ENCODE measurements around the gene PNPLA1.

The PNPLA1 gene

DNA sequence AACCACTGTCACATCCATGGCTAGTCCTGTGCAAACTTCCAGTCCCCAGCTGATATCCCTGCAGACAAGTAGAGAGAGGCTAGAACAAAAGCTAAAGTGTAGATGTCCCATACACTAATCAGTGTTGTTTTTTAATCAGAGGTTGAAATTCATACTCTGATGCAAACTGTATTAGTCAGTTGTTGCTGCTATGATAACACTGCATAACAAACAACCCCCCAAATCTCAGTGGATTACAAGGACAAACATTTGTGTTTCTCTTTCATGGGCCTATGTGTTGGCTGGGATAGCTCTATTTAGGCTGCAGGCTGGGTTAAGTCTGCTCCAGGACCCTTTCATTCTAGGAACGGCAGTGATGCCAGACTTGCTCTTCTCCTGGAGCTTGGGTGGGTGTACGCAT, 40.0 kb downstream of the PNPLA1 start:
- Histone ChIP-seq H3K4me3 (no peak overlapping the region), H3K27ac (no peak overlapping the region)

DNA sequence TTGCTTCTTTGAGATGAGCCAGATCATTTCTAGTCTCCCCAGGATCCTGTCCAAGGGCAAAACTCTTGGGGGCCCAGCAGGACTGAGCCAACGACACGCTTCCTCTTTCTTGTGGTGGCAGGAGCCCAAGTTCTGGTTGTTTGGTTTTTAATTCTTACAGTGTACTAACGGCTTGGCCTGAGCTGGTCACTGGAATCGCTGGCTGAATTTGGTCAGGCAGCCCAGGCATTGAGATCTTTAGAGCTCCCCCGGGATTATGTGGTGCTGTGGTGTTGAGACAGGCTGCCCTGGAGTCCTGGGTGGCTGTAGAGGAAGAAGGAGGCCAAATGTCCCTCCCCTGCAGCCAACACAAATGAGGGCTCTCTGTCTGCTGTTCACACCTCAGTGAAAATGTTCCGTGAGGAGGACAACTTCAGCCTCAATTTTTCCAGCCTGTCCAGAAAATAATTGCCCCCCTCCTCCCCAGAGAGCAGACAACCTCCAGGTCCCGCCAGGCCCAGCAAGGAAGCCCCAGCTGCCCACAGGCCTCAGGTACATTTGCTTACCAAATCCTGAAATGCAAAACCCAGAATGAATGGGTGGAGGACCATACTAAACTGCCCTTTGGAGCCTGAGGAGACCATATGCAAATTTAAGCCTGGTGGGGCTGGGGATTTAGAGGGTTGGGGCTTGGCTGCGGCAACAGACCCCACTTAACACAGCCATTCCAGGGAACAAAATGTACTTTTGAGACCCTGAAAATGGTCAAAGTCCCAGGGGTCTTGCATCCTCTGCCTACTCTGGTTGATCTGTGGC, 43.2 kb downstream of the PNPLA1 start:
- Histone ChIP-seq H3K27ac (no peak overlapping the region), H3K4me3 (no peak overlapping the region)

DNA sequence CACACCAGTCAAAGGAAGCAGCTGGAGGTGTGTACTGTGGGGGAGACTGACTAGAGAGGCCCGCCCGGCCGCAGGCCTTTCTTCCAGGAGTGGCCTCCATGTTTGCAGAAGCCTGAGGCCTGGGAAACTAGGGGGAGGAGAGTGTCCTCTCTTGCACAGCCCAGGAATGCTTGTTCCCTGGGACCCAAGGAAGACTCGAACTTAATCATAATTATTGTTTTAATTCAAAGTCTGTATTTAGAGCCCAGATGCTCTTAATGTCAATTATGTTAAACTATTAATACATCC, 43.7 kb downstream of the PNPLA1 start:
- no peak overlapping the region for H3K4me3 ChIP-seq
- H3K27ac ChIP-seq, result no peak overlapping the region

DNA sequence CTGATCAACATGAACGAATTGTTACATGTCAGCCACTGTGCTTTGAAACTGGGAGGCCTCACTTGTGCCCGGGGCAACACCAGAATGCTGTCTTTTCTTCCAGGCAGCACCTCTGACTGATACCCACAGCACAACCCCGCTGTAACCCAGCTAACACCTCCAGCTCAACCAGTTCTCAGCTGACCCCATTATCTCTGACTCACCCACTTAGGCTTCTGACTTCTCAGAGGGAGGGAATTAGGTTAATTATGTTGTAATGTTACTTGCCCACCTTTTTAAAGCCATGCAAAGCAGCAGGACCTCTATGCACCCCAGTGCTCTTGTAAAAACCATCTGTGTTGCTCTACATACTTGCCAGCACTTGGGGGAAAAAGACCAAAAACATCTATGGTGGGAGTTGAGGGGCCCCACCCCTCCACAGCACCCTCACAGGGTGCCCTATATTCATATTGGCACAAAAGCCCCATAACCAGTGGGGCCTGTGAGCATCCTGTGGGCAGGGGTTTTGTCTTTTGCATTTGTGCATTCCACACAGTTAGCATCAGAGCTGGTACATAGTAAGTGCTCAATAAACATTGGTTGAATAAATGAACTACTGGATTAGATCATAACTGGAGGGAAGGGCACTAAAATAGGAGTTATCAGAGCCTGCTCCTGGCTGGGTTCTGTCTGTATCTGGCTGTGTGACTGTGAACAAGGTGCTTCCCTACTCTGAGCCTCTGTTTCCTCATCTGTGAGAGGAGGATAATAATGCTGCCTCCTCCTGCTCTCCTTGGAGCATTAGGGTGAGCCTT, 44.6 kb downstream of the PNPLA1 start:
- peak overlapping the region in 1 of 21 experiments; percentile 10 for H3K27ac ChIP-seq
- H3K4me3 ChIP-seq, result no peak overlapping the region

DNA sequence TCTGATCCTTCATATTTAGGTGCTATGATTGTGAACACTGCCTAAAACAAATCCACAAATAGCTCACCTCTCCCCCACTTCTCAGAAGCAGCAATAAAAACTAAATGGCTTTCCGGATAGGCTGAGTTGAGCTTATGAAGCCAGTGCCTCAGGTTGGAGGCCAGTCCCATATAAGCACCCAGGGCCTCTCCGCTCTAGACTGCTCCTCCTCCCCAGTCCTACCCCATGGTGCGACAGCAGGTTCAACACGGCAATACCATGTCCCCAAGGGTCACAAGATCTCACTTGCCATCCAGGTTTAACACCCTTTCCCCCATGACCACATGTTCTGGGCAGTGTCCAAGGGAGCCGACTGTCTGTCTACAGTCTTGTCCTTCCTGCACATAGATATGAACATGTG, 46.1 kb downstream of the PNPLA1 start:
- Histone ChIP-seq H3K27ac (no peak overlapping the region), H3K4me3 (no peak overlapping the region)

DNA sequence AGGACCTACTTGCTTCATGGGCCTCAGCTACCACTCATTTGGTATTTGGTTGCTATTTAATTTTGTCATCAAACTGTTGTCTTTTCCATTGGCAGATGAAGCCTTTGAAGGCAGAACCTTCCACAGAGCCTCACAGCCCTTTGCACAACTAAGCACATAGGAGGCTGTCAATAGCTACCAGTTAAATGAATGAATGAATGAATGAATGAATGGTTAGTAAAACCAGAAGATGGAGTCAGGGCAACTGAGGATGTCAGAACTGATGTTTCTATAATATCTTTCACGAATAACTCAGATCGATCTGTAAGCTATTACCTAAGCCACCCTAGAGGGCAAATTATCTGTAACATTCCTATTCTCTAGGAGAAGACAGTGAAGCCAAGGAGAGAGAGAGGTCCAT, 47.8 kb downstream of the PNPLA1 start:
- H3K27ac ChIP-seq, result no peak overlapping the region
- H3K4me3 ChIP-seq, result no peak overlapping the region

DNA sequence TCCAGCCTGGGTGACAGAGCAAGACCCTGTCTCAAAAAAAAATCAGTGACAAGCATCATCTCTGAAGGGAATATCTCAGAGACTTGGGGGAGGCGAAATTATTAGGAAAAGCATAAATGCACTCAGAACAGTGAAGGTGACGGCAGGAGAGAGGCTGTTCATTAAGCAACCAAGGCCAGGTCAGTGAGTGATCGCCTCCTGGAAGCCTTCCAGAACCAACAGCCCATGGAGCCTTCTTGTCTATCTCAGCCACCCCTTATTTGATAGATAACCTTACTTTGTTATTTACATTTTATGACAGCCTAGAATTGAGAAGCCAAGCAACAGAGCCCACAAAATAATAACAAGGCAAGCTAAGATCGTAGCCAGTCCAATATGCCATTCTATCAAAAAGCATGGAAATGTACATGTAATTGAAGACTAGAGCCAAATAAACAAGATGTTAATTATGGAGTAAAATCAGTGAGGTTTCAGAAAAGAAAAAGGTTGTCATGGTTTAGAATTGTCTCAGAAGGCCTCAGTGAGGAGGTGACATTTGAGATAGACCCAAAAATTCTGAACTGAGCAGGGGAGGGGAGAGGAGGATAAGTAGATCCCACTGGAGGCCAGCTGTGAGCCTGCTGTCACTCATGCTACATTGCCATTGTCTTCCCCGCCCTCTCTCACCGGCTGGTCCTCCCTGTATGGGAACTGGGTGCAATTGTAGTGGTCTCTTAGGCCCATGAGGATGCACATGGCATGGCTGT, 49.0 kb downstream of the PNPLA1 start:
- Histone ChIP-seq H3K4me3 (no peak overlapping the region), H3K27ac (no peak overlapping the region)

DNA sequence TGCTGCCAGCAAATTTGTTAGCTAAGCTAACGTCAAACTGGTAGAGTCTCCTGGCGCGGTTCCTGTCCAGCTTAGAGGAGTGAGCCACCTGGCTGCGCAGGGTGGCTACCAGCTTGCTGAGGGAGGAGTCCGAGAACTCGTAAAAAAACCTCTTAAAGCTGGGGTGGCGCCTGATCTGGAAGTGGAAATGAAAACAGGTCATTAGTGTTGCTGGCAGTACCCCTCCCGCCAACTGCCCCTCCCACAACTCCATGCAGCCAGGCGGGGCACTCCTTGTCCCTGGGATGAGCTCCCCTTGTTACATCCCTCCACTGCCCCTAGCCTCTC, 49.5 kb downstream of the PNPLA1 start:
- no peak overlapping the region for H3K4me3 ChIP-seq
- H3K27ac ChIP-seq, result no peak overlapping the region

DNA sequence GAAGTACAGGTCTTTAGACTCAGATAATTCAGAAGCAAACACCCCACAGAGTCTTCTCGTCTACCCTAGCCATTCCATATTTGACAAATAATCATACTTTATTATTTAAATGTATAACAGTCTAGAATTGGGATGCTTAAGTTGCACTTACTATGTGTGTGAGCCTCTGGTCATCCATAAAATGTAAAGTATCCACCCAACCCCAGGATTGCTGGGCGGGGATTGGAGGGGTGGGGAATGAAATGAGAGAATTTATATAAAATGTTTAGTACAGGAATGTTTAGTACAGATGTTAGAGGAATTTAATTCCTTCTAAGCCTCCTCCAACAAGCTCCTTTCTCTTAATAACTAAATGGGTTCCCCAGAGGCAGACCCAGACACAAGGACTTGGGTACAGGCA, 50.0 kb downstream of the PNPLA1 start:
- Histone ChIP-seq H3K4me3 (no peak overlapping the region), H3K27ac (no peak overlapping the region)

DNA sequence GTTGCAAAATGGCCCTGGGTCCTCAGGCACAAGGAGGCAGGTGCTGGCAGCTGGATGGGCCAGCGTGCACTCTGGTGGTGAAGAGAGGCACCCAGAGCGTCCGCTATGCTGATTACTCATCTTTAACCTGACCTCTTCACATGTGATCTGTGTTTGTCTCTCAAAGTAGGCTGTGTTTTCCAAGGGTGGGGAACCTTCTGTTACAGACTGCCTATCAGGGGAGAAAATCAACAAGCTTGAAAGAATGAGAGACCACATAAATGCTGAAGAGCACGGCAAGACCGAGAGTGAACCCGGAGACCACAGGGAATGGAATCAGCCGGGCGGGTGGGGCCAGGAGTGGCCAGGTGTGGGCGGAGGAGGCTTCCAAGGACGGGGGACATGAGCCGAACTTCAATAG, 50.6 kb downstream of the PNPLA1 start:
- no peak overlapping the region for H3K4me3 ChIP-seq
- H3K27ac ChIP-seq, result no peak overlapping the region

DNA sequence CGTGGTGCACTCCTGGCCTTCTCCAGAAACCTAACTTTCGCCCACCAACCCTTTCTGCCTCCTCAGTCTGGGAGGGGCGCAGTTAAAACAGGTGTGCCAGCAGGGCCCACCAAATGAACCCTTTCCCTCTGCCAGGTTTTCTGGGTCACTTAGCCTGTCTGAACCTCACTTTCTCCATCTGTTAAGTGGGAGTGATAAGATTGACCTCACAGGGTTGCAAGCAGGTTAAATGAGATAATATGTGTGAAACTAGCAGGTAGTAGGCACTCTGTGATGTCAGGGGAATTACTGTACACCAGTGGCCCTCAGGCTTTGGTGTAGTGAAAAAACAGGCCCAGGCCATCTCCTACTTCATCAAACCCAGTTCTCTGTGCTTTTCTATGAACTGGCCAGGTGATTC, 52.7 kb downstream of the PNPLA1 start:
- H3K4me3 ChIP-seq, result no peak overlapping the region
- H3K27ac ChIP-seq, result no peak overlapping the region

DNA sequence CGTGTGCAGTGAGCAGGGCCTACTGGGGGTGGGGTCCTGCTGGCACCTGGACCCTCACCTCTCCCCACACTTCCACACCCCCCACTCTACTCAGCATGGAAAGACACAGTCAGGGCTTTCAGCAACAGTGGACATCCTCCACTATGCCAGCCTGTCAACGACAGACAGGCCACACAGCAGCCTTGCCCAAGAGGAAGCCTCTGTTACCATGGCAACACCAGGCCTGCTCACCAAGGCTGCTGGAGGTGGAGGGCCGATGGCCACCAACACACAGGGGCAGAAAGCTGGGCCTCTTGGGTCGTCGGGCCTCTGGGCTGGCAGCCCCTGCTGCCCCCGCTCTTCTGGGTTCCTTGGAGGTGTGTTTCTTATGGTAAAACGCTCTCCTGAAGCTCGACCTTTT, 53.2 kb downstream of the PNPLA1 start:
- no peak overlapping the region for H3K27ac ChIP-seq

DNA sequence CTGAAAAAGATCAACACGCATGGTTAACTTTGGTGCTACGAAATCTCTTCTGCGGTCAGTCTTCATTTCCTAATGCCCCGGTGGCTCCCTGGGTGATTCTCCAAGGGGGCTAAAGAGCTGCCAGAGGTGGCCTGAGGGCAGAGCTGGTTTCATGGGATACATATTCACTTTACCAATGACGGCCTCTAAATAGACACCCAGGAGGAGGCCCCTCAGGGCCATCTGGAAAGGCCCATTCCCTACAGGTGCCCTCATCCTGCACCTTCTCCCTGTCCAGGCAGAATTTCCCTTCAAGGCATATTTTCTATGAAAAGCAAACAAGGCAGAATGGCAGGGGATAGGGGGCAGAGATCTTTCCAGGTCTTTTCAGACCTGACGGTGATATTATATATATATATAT, 54.3 kb downstream of the PNPLA1 start:
- Histone ChIP-seq H3K27ac (no peak overlapping the region), H3K4me3 (no peak overlapping the region)

More for the DNA sequence above, 53.2 kb downstream of the PNPLA1 start:
- no peak overlapping the region for H3K4me3 ChIP-seq

DNA sequence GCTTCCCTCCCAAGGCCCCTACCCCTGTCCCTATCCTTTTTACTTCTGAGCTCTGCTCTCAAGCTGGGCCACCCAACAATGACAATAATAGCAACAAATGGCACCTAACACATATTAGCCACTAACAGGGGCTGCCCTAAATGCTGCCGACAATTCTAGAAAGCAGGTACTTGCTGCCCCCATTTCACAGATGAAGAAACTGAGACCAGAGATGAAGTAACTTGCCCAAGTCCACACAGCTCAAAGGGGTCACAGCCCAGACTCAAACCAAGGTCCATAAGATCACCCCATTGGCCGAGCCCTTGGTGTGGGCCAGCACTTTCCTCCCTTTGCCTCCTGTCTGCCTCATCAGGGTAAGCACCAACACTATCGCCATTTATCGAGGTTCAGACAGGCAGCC, 54.9 kb downstream of the PNPLA1 start:
- Histone ChIP-seq H3K27ac (no peak overlapping the region), H3K4me3 (no peak overlapping the region)

DNA sequence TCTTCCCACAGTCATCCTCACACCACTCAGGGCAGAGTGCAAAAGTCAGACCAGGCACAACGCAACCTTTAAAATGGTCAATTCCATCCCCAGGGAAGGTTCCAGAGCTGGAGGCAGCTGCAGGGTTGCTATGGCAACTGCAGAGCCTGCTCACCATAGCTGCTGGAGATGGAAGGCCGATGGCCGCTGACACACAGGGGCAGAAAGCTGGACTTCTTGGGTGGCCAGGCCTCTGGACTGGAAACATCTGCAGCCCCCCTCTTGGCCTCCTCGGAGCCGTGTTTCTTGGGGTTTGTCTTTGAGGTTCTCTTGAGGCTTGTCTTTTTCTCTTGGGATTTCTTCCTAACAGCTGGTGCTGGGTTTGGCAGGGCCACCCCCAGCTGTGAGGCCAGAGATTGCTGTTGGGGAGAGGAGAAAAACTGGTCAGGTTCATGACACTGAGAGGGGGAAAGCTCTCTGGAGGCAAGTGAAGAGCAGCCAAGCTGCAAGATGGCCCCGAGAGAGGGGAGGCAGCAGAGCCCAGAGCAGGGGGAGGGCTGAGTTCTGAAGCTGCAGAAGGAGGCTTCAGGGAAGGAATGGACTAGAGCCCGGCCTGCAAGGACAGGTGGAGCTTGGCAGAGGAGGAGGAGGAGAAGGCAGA, 56.6 kb downstream of the PNPLA1 start:
- H3K27ac ChIP-seq, result no peak overlapping the region
- H3K4me3 ChIP-seq, result no peak overlapping the region

DNA sequence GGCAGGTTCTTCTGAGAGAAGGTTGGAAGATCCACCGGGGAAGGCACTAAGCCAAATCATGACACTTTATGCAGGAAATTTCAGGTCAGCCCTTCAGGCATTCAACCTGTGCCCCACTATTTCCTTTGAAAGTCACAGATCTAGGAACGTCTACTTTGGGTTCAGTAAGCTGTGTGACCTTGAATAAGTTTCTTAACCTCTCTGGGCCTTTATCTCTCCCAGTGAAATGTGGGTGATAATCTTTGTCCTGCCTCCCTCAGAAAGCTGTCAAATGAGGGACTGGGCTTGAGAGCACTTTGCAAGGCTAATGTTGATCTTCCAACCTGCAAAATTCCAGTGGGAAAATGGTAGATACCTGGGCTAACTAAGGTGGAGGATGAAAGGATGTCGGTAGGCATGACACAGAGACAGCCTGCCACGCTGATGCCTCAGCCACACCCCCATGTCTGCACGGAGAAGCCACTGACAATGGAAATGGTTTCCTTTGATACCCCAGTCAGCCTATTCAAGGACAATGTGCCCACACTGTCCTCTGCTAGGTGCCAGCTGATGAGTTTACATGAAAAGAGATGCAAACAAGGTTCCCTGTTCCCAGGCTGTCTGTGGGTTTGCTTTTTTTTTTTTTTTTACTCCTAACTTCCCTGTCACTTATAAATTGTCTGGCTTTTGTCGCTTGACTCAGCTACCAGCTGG, 57.5 kb downstream of the PNPLA1 start:
- H3K4me3 ChIP-seq, result no peak overlapping the region
- H3K27ac ChIP-seq, result no peak overlapping the region

DNA sequence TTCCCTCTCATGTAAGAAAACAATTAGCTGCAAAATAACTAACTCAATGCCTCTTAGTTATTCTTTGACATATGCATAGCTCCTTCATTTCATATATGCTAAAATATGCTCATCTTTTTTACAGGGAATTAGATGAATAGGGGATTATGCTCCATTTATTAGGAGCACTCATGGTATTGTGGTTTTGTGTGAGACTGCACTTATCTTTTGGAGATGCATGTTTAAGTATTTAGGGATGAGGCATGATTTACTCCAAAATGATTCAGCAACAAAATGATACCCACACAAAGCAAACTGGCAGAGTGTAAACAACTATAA, 58.0 kb downstream of the PNPLA1 start:
- no peak overlapping the region for H3K27ac ChIP-seq
- no peak overlapping the region for H3K4me3 ChIP-seq

DNA sequence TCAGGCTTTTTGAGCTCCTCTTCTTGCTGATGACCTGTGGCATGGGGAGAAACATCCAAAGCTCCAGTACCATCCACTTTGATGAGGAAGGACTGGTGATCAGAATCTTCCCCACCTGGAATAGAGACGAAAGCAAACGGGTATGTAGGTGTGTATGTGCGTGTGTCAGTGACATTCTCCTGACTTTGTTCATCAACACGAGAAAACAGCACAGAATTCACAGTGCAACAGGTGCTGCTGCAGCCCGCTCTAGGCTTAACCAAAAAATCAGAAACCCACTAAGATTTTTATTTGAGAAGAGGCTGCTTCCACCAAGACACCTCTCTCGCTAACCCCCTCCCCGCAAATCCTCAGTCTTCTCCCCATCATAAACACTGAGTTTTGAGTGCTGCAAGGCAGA, 58.7 kb downstream of the PNPLA1 start:
- Histone ChIP-seq H3K4me3 (no peak overlapping the region), H3K27ac (no peak overlapping the region)

DNA sequence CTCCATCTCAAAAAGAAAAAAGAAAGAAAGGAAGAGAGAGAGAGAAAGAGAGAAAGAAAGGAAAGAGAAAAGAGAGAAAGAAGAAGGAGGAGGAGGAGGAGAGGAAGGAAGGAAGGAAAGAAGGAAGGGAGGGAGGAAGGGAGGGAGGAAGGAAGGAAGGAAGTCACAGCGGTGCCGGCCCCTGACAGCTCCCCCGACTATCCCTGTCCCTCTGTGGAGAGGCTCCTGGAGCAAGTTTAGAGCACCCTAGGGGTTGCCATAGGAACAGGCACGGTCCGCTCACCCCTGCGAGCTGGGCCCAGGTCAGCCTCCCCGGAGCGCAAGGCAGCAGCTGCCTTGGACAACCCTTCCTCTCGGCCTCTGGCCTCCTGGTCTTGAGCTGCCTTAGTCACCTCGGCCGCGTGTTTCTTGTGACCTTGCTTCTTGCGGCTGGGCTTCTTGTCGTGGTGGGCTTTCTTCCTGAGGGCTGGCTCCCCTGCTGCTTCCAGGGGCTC, 60.0 kb downstream of the PNPLA1 start:
- Histone ChIP-seq H3K27ac (no peak overlapping the region), H3K4me3 (no peak overlapping the region)

DNA sequence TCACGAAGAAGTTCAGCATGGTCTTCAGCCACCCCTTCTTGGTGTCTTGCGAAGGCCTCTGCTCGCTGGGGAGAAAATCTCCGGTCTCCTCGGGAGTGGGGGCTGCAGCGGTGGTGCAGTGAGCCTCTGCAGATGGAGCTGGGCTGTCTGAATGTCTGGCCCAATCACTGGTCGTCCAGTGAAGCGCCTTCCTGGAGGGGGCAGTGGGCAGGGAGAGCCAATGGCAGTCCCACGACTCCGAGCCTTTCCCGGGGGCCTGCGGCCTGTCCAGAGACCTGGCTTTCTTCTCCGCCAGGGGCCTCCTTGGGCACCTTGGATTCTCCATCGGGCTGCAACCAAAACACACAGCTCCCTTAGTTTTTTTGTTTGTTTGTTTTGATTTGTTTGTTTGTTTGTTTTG, 60.5 kb downstream of the PNPLA1 start:
- H3K4me3 ChIP-seq, result no peak overlapping the region
- H3K27ac ChIP-seq, result no peak overlapping the region

Data from skin epidermis (tissue), 12 donors.